ENCODE measurements around the gene TMC1. TPM values are rescaled to one million over a fixed set of nuclear protein-coding genes. Genes with fewer than 3 reads are reported as not detected.
"Not testable (repeated sequence)": the region's sequence is repeated elsewhere in the genome, so short reads cannot be mapped to it uniquely, and the experiment has no call there.

TMC1 gene
- total RNA-seq, 1 experiment from 2014 or later: not detected

GRCh38 chr9:72506615-72507014 lies 14.8 kb upstream of the TMC1 start:
- BruUV-seq (replicated peaks): no TSS peak
- Mint-ChIP-seq H3K4me1 (ENCODE audit: insufficient read depth, unreplicated experiment) (peaks cover 12% of the 10 kb centered on the region), H3K9me3 (ENCODE audit: unreplicated experiment) (no peaks in the 10 kb centered on the region), H3K27ac (ENCODE audit: low read depth, unreplicated experiment) (no peak overlapping the region), H3K4me3 (ENCODE audit: unreplicated experiment) (no peak overlapping the region), H3K36me3 (ENCODE audit: insufficient read depth, unreplicated experiment) (no peaks in the 10 kb centered on the region), H3K27me3 (ENCODE audit: insufficient read depth, unreplicated experiment) (no peaks in the 10 kb centered on the region)
- no peak for TF ChIP-seq CTCF (IDR thresholded peaks at IDR 0.05; ENCODE audit: unreplicated experiment)
- intact Hi-C loops (cut with micrococcal nuclease): no loop called here
- ChIA-PET POLR2A (no interaction called here), CTCF (no interaction called here)
- DNase-seq (ENCODE audit: unreplicated experiment): no peak

- Mint-ChIP-seq H3K4me3 (ENCODE audit: unreplicated experiment) (no peak overlapping the region), H3K36me3 (ENCODE audit: insufficient read depth, unreplicated experiment) (no peaks in the 10 kb centered on the region), H3K27ac (ENCODE audit: low read depth, unreplicated experiment) (peak overlapping the region; percentile 71), H3K4me1 (ENCODE audit: insufficient read depth, unreplicated experiment) (peaks cover 12% of the 10 kb centered on the region), H3K27me3 (ENCODE audit: insufficient read depth, unreplicated experiment) (no peaks in the 10 kb centered on the region), H3K9me3 (ENCODE audit: unreplicated experiment) (no peaks in the 10 kb centered on the region)
- ChIA-PET POLR2A (interaction anchor here (0.7 to 4.6 kb wide), 12 partner anchors 16 to 151 kb away, joined by 3 to 31 read pairs (median 3); partner anchors contain the start of gene ZFAND5), CTCF (interaction anchor here (0.6 to 1.3 kb wide), 3 partner anchors 14 to 597 kb away, joined by 4 read pairs; no protein-coding TSS in a partner anchor)
- peak; percentile 25 for DNase-seq (ENCODE audit: unreplicated experiment)
- BruUV-seq (replicated peaks): no TSS peak
- intact Hi-C loops (cut with micrococcal nuclease): no loop called here
- TF ChIP-seq CTCF (IDR thresholded peaks at IDR 0.05; ENCODE audit: unreplicated experiment): no peak
Observed at GRCh38 chr9:72509053-72509452, 12.4 kb upstream of the TMC1 start.

GRCh38 chr9:72509635-72510034 lies 11.8 kb upstream of the TMC1 start:
- CTCF ChIA-PET: interaction anchor here (0.6 to 1.3 kb wide), 4 partner anchors 14 to 596 kb away, joined by 3 to 4 read pairs (median 4); no protein-coding TSS in a partner anchor
- H3K27ac Mint-ChIP-seq (ENCODE audit: low read depth, unreplicated experiment): peak overlapping the region; percentile 71
- no peak for TF ChIP-seq CTCF (IDR thresholded peaks at IDR 0.05; ENCODE audit: unreplicated experiment)
- no TSS peak for BruUV-seq (replicated peaks)
- H3K4me1 Mint-ChIP-seq (ENCODE audit: insufficient read depth, unreplicated experiment): peaks cover 12% of the 10 kb centered on the region
- POLR2A ChIA-PET: interaction anchor here (0.7 to 4.6 kb wide), 11 partner anchors 15 to 152 kb away, joined by 3 to 31 read pairs (median 3); partner anchors contain the start of gene ZFAND5
- H3K9me3 Mint-ChIP-seq (ENCODE audit: unreplicated experiment): no peaks in the 10 kb centered on the region
- no peak overlapping the region for H3K4me3 Mint-ChIP-seq (ENCODE audit: unreplicated experiment)
- no peaks in the 10 kb centered on the region for H3K36me3 Mint-ChIP-seq (ENCODE audit: insufficient read depth, unreplicated experiment)
- intact Hi-C loops (cut with micrococcal nuclease): no loop called here
- no peaks in the 10 kb centered on the region for H3K27me3 Mint-ChIP-seq (ENCODE audit: insufficient read depth, unreplicated experiment)
- DNase-seq (ENCODE audit: unreplicated experiment): peak; percentile 17

- intact Hi-C loops (cut with micrococcal nuclease); DNase-seq (ENCODE audit: unreplicated experiment); H3K27me3 Mint-ChIP-seq (ENCODE audit: insufficient read depth, unreplicated experiment); POLR2A ChIA-PET; BruUV-seq (replicated peaks); H3K36me3 Mint-ChIP-seq (ENCODE audit: insufficient read depth, unreplicated experiment); H3K27ac Mint-ChIP-seq (ENCODE audit: low read depth, unreplicated experiment); H3K4me1 Mint-ChIP-seq (ENCODE audit: insufficient read depth, unreplicated experiment); H3K9me3 Mint-ChIP-seq (ENCODE audit: unreplicated experiment); H3K4me3 Mint-ChIP-seq (ENCODE audit: unreplicated experiment); CTCF ChIA-PET: not testable (repeated sequence)
Observed at GRCh38 chr9:72521011-72521410, 397 bp upstream of the TMC1 start.
